KBM-7 (cell line): ENCODE measurements around the gene NUP62CL.
A peak's percentile ranks its signal among the peaks of the same experiment; 100 is the strongest.

Experiments
- DNase-seq: peaks from one replicate; pipeline ENCODE4 v3.0.0-alpha.2; 2015
- in situ Hi-C: fragments of 300-500 bp; cut with MboI; formaldehyde crosslinking; loops from 2 replicates; pipeline ENCODE4 v1.14.3; 2020; ENCODE audit warnings: low sequenced_read_pairs, low pct_unique_long_range_greater_than_20kb, mixed read lengths

Gene NUP62CL

GRCh38 chrX:107154787-107155620 lies 51.2 kb downstream of the NUP62CL start:
- peak; percentile 25 for DNase-seq

GRCh38 chrX:107153005-107153404 lies 53.2 kb downstream of the NUP62CL start:
- in situ Hi-C loops, result no loop called here
- DNase-seq, result no peak

More at GRCh38 chrX:107154787-107155620, 51.2 kb downstream of the NUP62CL start:
- in situ Hi-C loops, result no loop called here

- no peak for DNase-seq
- in situ Hi-C loops, result no loop called here
Observed at GRCh38 chrX:107146670-107147069, 59.6 kb downstream of the NUP62CL start.

- DNase-seq, result no peak
- in situ Hi-C loops, result no loop called here
Observed at GRCh38 chrX:107135965-107136307, 70.3 kb downstream of the NUP62CL start.

- DNase-seq, result no peak
- in situ Hi-C loops, result no loop called here
Observed at GRCh38 chrX:107135049-107135964, 70.9 kb downstream of the NUP62CL start.

- in situ Hi-C loops, result no loop called here
- DNase-seq, result no peak
Observed at GRCh38 chrX:107123750-107124149, 82.5 kb downstream of the NUP62CL start.

- in situ Hi-C loops, result no loop called here
- DNase-seq, result no peak
Observed at GRCh38 chrX:107119283-107119682, 87.0 kb downstream of the NUP62CL start.

- in situ Hi-C loops, result no loop called here
- peak; percentile 91 for DNase-seq
Observed at GRCh38 chrX:107118322-107119147, 87.7 kb downstream of the NUP62CL start, which contains the start of gene RBM41. RBM41 (minus strand) TSS chrX:107118822; CDS start chrX:107118773, 49 bp downstream.

- in situ Hi-C loops, result no loop called here
- no peak for DNase-seq
Observed at GRCh38 chrX:107117993-107118321, 88.3 kb downstream of the NUP62CL start.

- peak; percentile 62 for DNase-seq
- in situ Hi-C loops, result no loop called here
Observed at GRCh38 chrX:107107459-107107858, 98.8 kb downstream of the NUP62CL start.

- DNase-seq, result peak; percentile 18
- in situ Hi-C loops, result no loop called here
Observed at GRCh38 chrX:107102980-107103379, 103.3 kb downstream of the NUP62CL start.

- in situ Hi-C loops, result no loop called here
- DNase-seq, result no peak
Observed at GRCh38 chrX:107076158-107076557, 130.1 kb downstream of the NUP62CL start.
